Caco-2 (cell line): ENCODE results near the gene TIGD7. TPM values are rescaled to one million over a fixed set of nuclear protein-coding genes. Genes with fewer than 3 reads are reported as not detected.

Source experiments
- BruUV-seq: library from RNA; stranded (reverse); fragments of 400-500 nt; replicated peaks from 2 replicates; lab custom pipeline; 2021; lab: Mats Ljungman, UMichigan
- CTCF ChIA-PET: fragments of 300-600 bp; sonication (Branson Sonifier 250); formaldehyde crosslinking; loops from one replicate; lab custom pipeline; 2022; ENCODE audit warnings: antibody characterized with exemption; lab: Charles Lee
- POLR2A ChIA-PET: fragments of 300-600 bp; sonication (Branson Sonifier 250); formaldehyde crosslinking; loops from one replicate; lab custom pipeline; 2022; ENCODE audit warnings: antibody characterized with exemption; lab: Charles Lee
- DNase-seq, 2 experiments: peaks; one replicate each; pipeline versions ENCODE4 v3.0.0 to v3.0.0-alpha.2; 2020 to 2022
- H3K27me3 ChIP-seq: replicated peaks from 2 replicates; pipeline ENCODE4 v1.6.0; 2011; ENCODE audit warnings: low read length; ENCODE audit not compliant: control insufficient read depth, insufficient read depth
- H3K36me3 ChIP-seq: 2 replicates; pipeline ENCODE4 v1.5.1; 2011; ENCODE audit warnings: low read length; ENCODE audit not compliant: control insufficient read depth, insufficient read depth
- H3K4me1 ChIP-seq: fragments of 250-450 bp; sonication (Bioruptor Pico); 2 replicates; pipeline ENCODE4 v1.5.1; 2020; ENCODE audit warnings: mild to moderate bottlenecking
- H3K4me3 ChIP-seq: 2 replicates; pipeline ENCODE4 v1.5.1; 2011; ENCODE audit warnings: low read depth, mild to moderate bottlenecking, control low read depth, low read length
- H3K9me3 ChIP-seq: fragments of 250-450 bp; sonication (Bioruptor Pico); 2 replicates; pipeline ENCODE4 v1.5.1; 2020; ENCODE audit warnings: mild to moderate bottlenecking, moderate library complexity
- H3K27ac Mint-ChIP-seq: one replicate; pipeline ENCODE4 v1.8.0; 2022; ENCODE audit warnings: mixed read lengths; ENCODE audit not compliant: unreplicated experiment
- H3K27me3 Mint-ChIP-seq: one replicate; pipeline ENCODE4 v1.8.0; 2022; ENCODE audit warnings: mixed read lengths; ENCODE audit not compliant: insufficient read depth, unreplicated experiment
- H3K36me3 Mint-ChIP-seq: one replicate; pipeline ENCODE4 v1.8.0; 2022; ENCODE audit warnings: mild to moderate bottlenecking, mixed read lengths; ENCODE audit not compliant: insufficient read depth, unreplicated experiment
- H3K4me1 Mint-ChIP-seq: one replicate; pipeline ENCODE4 v1.8.0; 2022; ENCODE audit warnings: low read depth, mixed read lengths; ENCODE audit not compliant: unreplicated experiment
- H3K4me3 Mint-ChIP-seq: one replicate; pipeline ENCODE4 v1.8.0; 2022; ENCODE audit warnings: mild to moderate bottlenecking, moderate library complexity, mixed read lengths; ENCODE audit not compliant: unreplicated experiment
- H3K9me3 Mint-ChIP-seq: one replicate; pipeline ENCODE4 v1.8.0; 2022; ENCODE audit warnings: mixed read lengths; ENCODE audit not compliant: unreplicated experiment
- intact Hi-C: fragments of 100-400 bp; cut with micrococcal nuclease; formaldehyde crosslinking; loops from one replicate; pipeline ENCODE4 v1.10.0; 2022; ENCODE audit not compliant: unreplicated experiment
- total RNA-seq: library from RNA; stranded (reverse); gene quantifications from 2 replicates; pipeline ENCODE4 v1.2.3, GENCODE V29; 2022
- TF ChIP-seq, protein P1 (sequence below), 2 experiments: fragments of 200-600 bp in 1 of 2; IDR thresholded peaks; 1 replicate in 1 of 2; 2 replicates in 1 of 2; pipeline versions ENCODE4 v1.5.1 to v1.8.0; 2011 to 2022; ENCODE audit warnings: antibody characterized with exemption in 1 of 2, control low read depth in 1 of 2, inconsistent platforms in 1 of 2, low read depth in 1 of 2, low read length in 1 of 2, mild to moderate bottlenecking in 1 of 2, moderate library complexity in 1 of 2; ENCODE audit not compliant: insufficient read depth in 1 of 2, severe bottlenecking in 1 of 2, unreplicated experiment in 1 of 2

TIGD7 gene
- total RNA-seq, 1 experiment from 2014 or later, result 3.7 TPM

DNA sequence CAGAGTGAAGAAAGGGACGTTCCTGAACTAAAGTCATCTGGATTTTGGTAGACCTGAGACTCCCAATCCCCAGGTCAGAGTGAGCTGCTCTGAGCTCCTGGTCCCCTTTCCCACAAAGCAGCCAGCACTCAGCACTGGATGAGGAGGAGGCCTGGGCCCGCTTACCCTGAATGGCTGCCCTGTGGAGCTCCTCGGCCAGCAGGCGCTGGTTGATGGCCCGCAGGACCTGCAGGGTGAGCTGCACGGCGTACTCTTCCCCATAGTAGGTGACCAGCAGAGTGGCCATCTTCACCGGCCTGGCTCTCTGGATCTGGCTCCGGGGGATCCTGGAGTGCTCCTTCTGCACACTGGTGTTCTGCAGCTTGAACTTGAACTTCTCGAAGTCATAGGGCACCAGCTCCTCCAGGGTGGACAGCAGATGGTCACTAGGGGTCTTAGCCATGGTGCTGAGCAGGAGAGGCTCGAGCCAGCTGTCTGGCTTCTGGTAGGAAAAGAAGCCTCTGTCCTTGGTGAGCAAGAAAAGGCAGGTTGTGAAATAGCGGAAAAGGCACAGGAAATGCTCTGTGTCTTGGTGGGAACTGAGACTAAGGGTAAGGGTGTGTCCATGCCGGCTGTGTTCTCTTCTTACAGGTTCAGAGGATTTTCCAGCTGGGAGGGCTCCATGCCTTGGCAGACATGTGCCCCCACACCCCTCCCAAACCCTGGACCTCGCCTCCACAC is 48.9 kb downstream of the TIGD7 start, which contains the start of gene MEFV:
MEFV (minus strand) TSS at position 488 of the 720 bp plus-strand sequence; CDS start at position 442, 46 bp downstream.
- Mint-ChIP-seq H3K27ac (no peak within 1 kb of the TSS), H3K27me3 (no peaks in the 10 kb centered on the region), H3K4me3 (no peak within 1 kb of the TSS), H3K9me3 (no peaks in the 10 kb centered on the region), H3K4me1 (no peaks in the 10 kb centered on the region), H3K36me3 (no peaks in the 10 kb centered on the region)
- intact Hi-C loops, result no loop called here
- TF ChIP-seq, protein P1, sequence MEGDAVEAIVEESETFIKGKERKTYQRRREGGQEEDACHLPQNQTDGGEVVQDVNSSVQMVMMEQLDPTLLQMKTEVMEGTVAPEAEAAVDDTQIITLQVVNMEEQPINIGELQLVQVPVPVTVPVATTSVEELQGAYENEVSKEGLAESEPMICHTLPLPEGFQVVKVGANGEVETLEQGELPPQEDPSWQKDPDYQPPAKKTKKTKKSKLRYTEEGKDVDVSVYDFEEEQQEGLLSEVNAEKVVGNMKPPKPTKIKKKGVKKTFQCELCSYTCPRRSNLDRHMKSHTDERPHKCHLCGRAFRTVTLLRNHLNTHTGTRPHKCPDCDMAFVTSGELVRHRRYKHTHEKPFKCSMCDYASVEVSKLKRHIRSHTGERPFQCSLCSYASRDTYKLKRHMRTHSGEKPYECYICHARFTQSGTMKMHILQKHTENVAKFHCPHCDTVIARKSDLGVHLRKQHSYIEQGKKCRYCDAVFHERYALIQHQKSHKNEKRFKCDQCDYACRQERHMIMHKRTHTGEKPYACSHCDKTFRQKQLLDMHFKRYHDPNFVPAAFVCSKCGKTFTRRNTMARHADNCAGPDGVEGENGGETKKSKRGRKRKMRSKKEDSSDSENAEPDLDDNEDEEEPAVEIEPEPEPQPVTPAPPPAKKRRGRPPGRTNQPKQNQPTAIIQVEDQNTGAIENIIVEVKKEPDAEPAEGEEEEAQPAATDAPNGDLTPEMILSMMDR (IDR thresholded peaks at IDR 0.05; ENCODE audit: insufficient read depth in 1 of 2, low read depth in 1 of 2, low read length in 1 of 2, severe bottlenecking in 1 of 2, unreplicated experiment in 1 of 2), result no peak
- Histone ChIP-seq H3K27me3 (no peaks in the 10 kb centered on the region), H3K36me3 (no peaks in the 10 kb centered on the region), H3K9me3 (no peaks in the 10 kb centered on the region), H3K4me1 (no peaks in the 10 kb centered on the region), H3K4me3 (no peak within 1 kb of the TSS)
- BruUV-seq, result no TSS peak
- POLR2A ChIA-PET, result interaction anchor here (0.5 to 0.7 kb wide), 2 partner anchors 26 to 205 kb away, joined by 3 to 8 read pairs; no protein-coding TSS in a partner anchor
- no peak for DNase-seq
- CTCF ChIA-PET, result no interaction called here

DNA sequence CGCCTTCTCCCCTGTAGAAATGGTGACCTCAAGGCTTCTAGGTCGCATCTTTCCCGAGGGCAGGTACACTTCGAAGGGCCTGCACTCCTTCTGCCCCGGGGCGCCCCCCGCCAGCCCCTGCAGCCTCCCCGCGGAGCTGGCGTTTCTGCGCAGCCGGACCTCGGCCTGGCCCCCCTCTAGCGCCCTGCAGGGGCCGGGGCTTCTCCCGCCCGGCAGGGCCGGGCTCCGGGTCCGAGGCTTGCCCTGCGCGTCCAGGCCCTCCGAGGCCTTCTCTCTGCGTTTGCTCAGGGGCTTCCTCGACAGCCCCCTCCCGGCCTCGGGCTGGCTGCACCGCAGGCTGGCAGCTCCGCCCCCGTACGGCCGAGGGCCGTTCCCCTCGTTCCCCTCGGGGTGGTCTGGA is 50.9 kb downstream of the TIGD7 start:
- CTCF ChIA-PET, result no interaction called here
- Histone ChIP-seq H3K4me3 (no peak overlapping the region), H3K27me3 (no peaks in the 10 kb centered on the region), H3K9me3 (no peaks in the 10 kb centered on the region), H3K36me3 (no peaks in the 10 kb centered on the region), H3K4me1 (no peaks in the 10 kb centered on the region)
- intact Hi-C loops, result no loop called here
- Mint-ChIP-seq H3K36me3 (no peaks in the 10 kb centered on the region), H3K27me3 (no peaks in the 10 kb centered on the region), H3K4me3 (no peak overlapping the region), H3K4me1 (no peaks in the 10 kb centered on the region), H3K27ac (no peak overlapping the region), H3K9me3 (no peaks in the 10 kb centered on the region)
- TF ChIP-seq, protein P1 (IDR thresholded peaks at IDR 0.05; ENCODE audit: insufficient read depth in 1 of 2, low read depth in 1 of 2, low read length in 1 of 2, severe bottlenecking in 1 of 2, unreplicated experiment in 1 of 2), result no peak
- DNase-seq, result no peak
- BruUV-seq, result no TSS peak
- POLR2A ChIA-PET, result no interaction called here

DNA sequence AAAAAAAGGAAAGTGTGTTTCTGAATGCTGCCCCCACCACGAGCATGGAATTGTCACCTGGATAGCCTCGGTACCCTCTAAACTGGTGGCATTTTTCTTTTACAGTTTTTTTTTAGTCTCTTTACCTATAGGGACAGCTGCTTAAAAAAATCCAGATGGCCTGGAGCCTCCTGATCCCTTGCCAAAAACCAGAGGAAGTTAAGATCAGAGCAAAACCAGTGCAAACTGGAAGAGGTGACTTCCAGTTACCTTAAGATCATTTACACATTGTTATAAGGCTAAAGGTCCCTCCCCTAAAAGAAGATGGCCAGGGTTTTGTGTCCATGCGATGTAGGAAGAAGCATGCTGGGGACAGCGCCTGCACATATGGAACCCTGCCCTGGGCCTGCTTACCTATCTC is 52.3 kb downstream of the TIGD7 start:
- H3K27ac Mint-ChIP-seq, result no peak overlapping the region
- CTCF ChIA-PET, result no interaction called here
- intact Hi-C loops, result no loop called here
- H3K9me3 Mint-ChIP-seq, result no peaks in the 10 kb centered on the region
- H3K36me3 ChIP-seq, result no peaks in the 10 kb centered on the region
- no peak for DNase-seq
- no peak overlapping the region for H3K4me3 ChIP-seq
- TF ChIP-seq, protein P1 (IDR thresholded peaks at IDR 0.05; ENCODE audit: insufficient read depth in 1 of 2, low read depth in 1 of 2, low read length in 1 of 2, severe bottlenecking in 1 of 2, unreplicated experiment in 1 of 2), result no peak
- no peaks in the 10 kb centered on the region for H3K9me3 ChIP-seq
- no peaks in the 10 kb centered on the region for H3K27me3 Mint-ChIP-seq
- no peaks in the 10 kb centered on the region for H3K27me3 ChIP-seq
- H3K36me3 Mint-ChIP-seq, result no peaks in the 10 kb centered on the region
- no peak overlapping the region for H3K4me3 Mint-ChIP-seq
- POLR2A ChIA-PET, result no interaction called here
- BruUV-seq, result no TSS peak
- H3K4me1 Mint-ChIP-seq, result no peaks in the 10 kb centered on the region
- H3K4me1 ChIP-seq, result no peaks in the 10 kb centered on the region
